Fibroblast of pulmonary artery (primary cell): Measurements from ENCODE around the gene ATP5PO.
A peak's percentile ranks its signal among the peaks of the same experiment; 100 is the strongest.
"Not testable (repeated sequence)": the region's sequence is repeated elsewhere in the genome, so short reads cannot be mapped to it uniquely, and the experiment has no call there.

Experiments
- DNase-seq: peaks from one replicate; pipeline ENCODE4 v3.0.0-alpha.2; 2010; ENCODE audit warnings: low read depth
- H3K4me3 ChIP-seq: replicated peaks from 2 replicates; pipeline ENCODE4 v1.5.1; 2011; ENCODE audit warnings: low read depth, mild to moderate bottlenecking, control low read depth, low read length, moderate library complexity
- CTCF ChIP-seq: IDR thresholded peaks from 2 replicates; pipeline ENCODE4 v1.5.1; 2011; ENCODE audit warnings: mild to moderate bottlenecking, control low read depth, low read length, inconsistent platforms; ENCODE audit errors: missing control alignments

ATP5PO gene

GRCh38 chr21:33871171-33871570, 44.4 kb downstream of the ATP5PO start:
- peak; percentile 18 for DNase-seq
- no peak for TF ChIP-seq CTCF
- H3K4me3 ChIP-seq: no peak overlapping the region

- no peak for TF ChIP-seq CTCF
- no peak overlapping the region for H3K4me3 ChIP-seq
- DNase-seq: no peak
These were observed 44.8 kb downstream of the ATP5PO start for GRCh38 chr21:33870768-33871167.

- H3K4me3 ChIP-seq: no peak overlapping the region
- no peak for DNase-seq
- TF ChIP-seq CTCF: no peak
These were observed 45.7 kb downstream of the ATP5PO start for GRCh38 chr21:33869873-33870272.

- H3K4me3 ChIP-seq, DNase-seq: not testable (repeated sequence)
These were observed 47.7 kb downstream of the ATP5PO start for GRCh38 chr21:33867868-33868267.

- no peak overlapping the region for H3K4me3 ChIP-seq
- no peak for DNase-seq
- TF ChIP-seq CTCF: no peak
These were observed 48.8 kb downstream of the ATP5PO start for GRCh38 chr21:33866826-33867225.

- no peak for TF ChIP-seq CTCF
- H3K4me3 ChIP-seq: no peak overlapping the region
- no peak for DNase-seq
These were observed 49.5 kb downstream of the ATP5PO start for GRCh38 chr21:33865996-33866575.

GRCh38 chr21:33865176-33865575, 50.4 kb downstream of the ATP5PO start:
- no peak for TF ChIP-seq CTCF
- DNase-seq: no peak
- H3K4me3 ChIP-seq: no peak overlapping the region
